Fibroblast of lung (primary cell): ENCODE results near the gene MAPK6. TPM values are rescaled to one million over a fixed set of nuclear protein-coding genes. Genes with fewer than 3 reads are reported as not detected.

Experiments used
- DNase-seq, 2 donors: peaks; one replicate each; pipeline versions ENCODE4 v3.0.0 to v3.0.0-alpha.2; 2010; ENCODE audit warnings: low read depth in 2 of 2
- H2AFZ ChIP-seq: 2 replicates; pipeline ENCODE4 v1.5.1; 2012; ENCODE audit warnings: low read length, control low read depth, inconsistent platforms
- H3K27ac ChIP-seq: 2 replicates; pipeline ENCODE4 v1.5.1; 2011; ENCODE audit warnings: low read length, control low read depth; ENCODE audit not compliant: insufficient read depth
- H3K27me3 ChIP-seq: 2 replicates; pipeline ENCODE4 v1.5.1; 2011; ENCODE audit warnings: mild to moderate bottlenecking, low read length; ENCODE audit not compliant: control insufficient read depth, insufficient read depth
- H3K36me3 ChIP-seq: 2 replicates; pipeline ENCODE4 v1.5.1; 2011; ENCODE audit warnings: low read length; ENCODE audit not compliant: control insufficient read depth, insufficient read depth
- H3K4me1 ChIP-seq: 2 replicates; pipeline ENCODE4 v1.5.1; 2011; ENCODE audit warnings: low read length; ENCODE audit not compliant: control insufficient read depth, insufficient read depth; ENCODE audit errors: extremely low read depth
- H3K4me2 ChIP-seq: 2 replicates; pipeline ENCODE4 v1.5.1; 2011; ENCODE audit warnings: low read length, control low read depth; ENCODE audit not compliant: insufficient read depth; ENCODE audit errors: extremely low read depth
- H3K4me3 ChIP-seq, 4 experiments: fragments of 200-600 bp in 1 of 4; sonication (generic) in 1 of 4; replicated peaks in 1 of 4; 2 replicates each; pipeline ENCODE4 v1.5.1; 2011 to 2016; ENCODE audit warnings: low read length in 4 of 4, low read depth in 3 of 4, mild to moderate bottlenecking in 3 of 4, control low read depth in 2 of 4, inconsistent platforms in 1 of 4, mixed read lengths in 1 of 4; ENCODE audit not compliant: insufficient read depth in 1 of 4; ENCODE audit errors: control extremely low read depth in 1 of 4
- H3K79me2 ChIP-seq: 2 replicates; pipeline ENCODE4 v1.5.1; 2012; ENCODE audit warnings: mild to moderate bottlenecking, low read length, inconsistent platforms; ENCODE audit not compliant: control insufficient read depth, insufficient read depth
- H3K9ac ChIP-seq: 2 replicates; pipeline ENCODE4 v1.5.1; 2011; ENCODE audit warnings: mild to moderate bottlenecking, low read length, control low read depth; ENCODE audit not compliant: insufficient read depth
- H3K9me3 ChIP-seq: 2 replicates; pipeline ENCODE4 v1.5.1; 2012; ENCODE audit warnings: low read depth, low read length; ENCODE audit not compliant: control insufficient read depth, insufficient read depth
- H4K20me1 ChIP-seq: 2 replicates; pipeline ENCODE4 v1.5.1; 2011; ENCODE audit warnings: low read length; ENCODE audit not compliant: control insufficient read depth, insufficient read depth; ENCODE audit errors: extremely low read depth
- CTCF ChIP-seq, 2 donors: IDR thresholded peaks in 1 of 2; conservative IDR thresholded peaks in 1 of 2; 1 replicate in 1 of 2; 2 replicates in 1 of 2; pipeline ENCODE4 v1.5.1; 2011 to 2012; ENCODE audit warnings: low read length in 2 of 2, control low read depth in 1 of 2, inconsistent platforms in 1 of 2, low read depth in 1 of 2, mild to moderate bottlenecking in 1 of 2
- EZH2 ChIP-seq: IDR thresholded peaks from 2 replicates; pipeline ENCODE4 v1.5.1; 2012; ENCODE audit warnings: low read length, control low read depth, mild to moderate bottlenecking; ENCODE audit errors: missing control alignments
- polyA plus RNA-seq, 2 donors: library from polyadenylated mRNA; depleted of rRNA in 1 of 2; stranded (reverse) in 1 of 2; unstranded in 1 of 2; fragments of >200 nt; gene quantifications; 2 replicates each; pipeline ENCODE4 v1.2.1, GENCODE V29; 2011 to 2012; ENCODE audit warnings: missing spikeins in 1 of 2
- total RNA-seq: library from RNA; depleted of rRNA; stranded (reverse); fragments of >200 nt; gene quantifications from 2 replicates; pipeline ENCODE4 v1.2.1, GENCODE V29; 2014

MAPK6 gene
- total and polyA plus RNA-seq, 2 donors (not counting 1 experiment from before 2014, with no cell fraction given) = 45.5 to 62.1 TPM

GRCh38 chr15:52068004-52068615, 49.1 kb downstream of the MAPK6 start:
- Histone ChIP-seq H3K4me1 (no peaks in the 10 kb centered on the region), H3K79me2 (no peaks in the 10 kb centered on the region), H4K20me1 (peaks cover 2% of the 10 kb centered on the region), H3K4me3 (no peak overlapping the region), H2AFZ (no peak overlapping the region), H3K9ac (no peak overlapping the region), H3K4me2 (no peak overlapping the region), H3K9me3 (no peaks in the 10 kb centered on the region), H3K36me3 (no peaks in the 10 kb centered on the region), H3K27me3 (no peaks in the 10 kb centered on the region), H3K27ac (no peak overlapping the region)
- peak in 1 of 2 donors; percentile 25 for DNase-seq
- TF ChIP-seq CTCF (conservative IDR thresholded peaks at IDR 0.05 in 1 of 2, IDR thresholded peaks at IDR 0.05 in 1 of 2; ENCODE audit: low read depth in 1 of 2, low read length in 2 of 2) (no peak), EZH2 (no peak)

GRCh38 chr15:52069559-52069958, 50.5 kb downstream of the MAPK6 start:
- no peak for DNase-seq
- Histone ChIP-seq H3K9me3 (no peaks in the 10 kb centered on the region), H3K4me1 (no peaks in the 10 kb centered on the region), H3K36me3 (no peaks in the 10 kb centered on the region), H2AFZ (no peak overlapping the region), H3K79me2 (no peaks in the 10 kb centered on the region), H3K4me2 (no peak overlapping the region), H3K27me3 (no peaks in the 10 kb centered on the region), H3K27ac (no peak overlapping the region), H4K20me1 (no peaks in the 10 kb centered on the region), H3K9ac (no peak overlapping the region), H3K4me3 (no peak overlapping the region)
- TF ChIP-seq CTCF (conservative IDR thresholded peaks at IDR 0.05 in 1 of 2, IDR thresholded peaks at IDR 0.05 in 1 of 2; ENCODE audit: low read depth in 1 of 2, low read length in 2 of 2) = no peak
- TF ChIP-seq EZH2 = no peak

- Histone ChIP-seq H3K4me3 (no peak overlapping the region), H3K9me3 (no peaks in the 10 kb centered on the region), H3K79me2 (no peaks in the 10 kb centered on the region), H4K20me1 (no peaks in the 10 kb centered on the region), H3K27ac (no peak overlapping the region), H2AFZ (no peak overlapping the region), H3K4me2 (no peak overlapping the region), H3K9ac (no peak overlapping the region), H3K4me1 (peaks cover 2% of the 10 kb centered on the region), H3K27me3 (no peaks in the 10 kb centered on the region), H3K36me3 (no peaks in the 10 kb centered on the region)
- TF ChIP-seq EZH2 (no peak), CTCF (conservative IDR thresholded peaks at IDR 0.05 in 1 of 2, IDR thresholded peaks at IDR 0.05 in 1 of 2; ENCODE audit: low read depth in 1 of 2, low read length in 2 of 2) (no peak)
- no peak for DNase-seq
Measured at GRCh38 chr15:52071570-52071969, 52.6 kb downstream of the MAPK6 start.
